NCI-H2196 treated with DMSO at 0.1 percent for 48 hours (cell line): Measurements from ENCODE around the gene NEUROD2.

Source experiments
- DNase-seq: peaks from one replicate; lab custom pipeline; 2025; ENCODE audit not compliant: unreplicated experiment; lab: John Stamatoyannopoulos, UW

The NEUROD2 gene

DNA sequence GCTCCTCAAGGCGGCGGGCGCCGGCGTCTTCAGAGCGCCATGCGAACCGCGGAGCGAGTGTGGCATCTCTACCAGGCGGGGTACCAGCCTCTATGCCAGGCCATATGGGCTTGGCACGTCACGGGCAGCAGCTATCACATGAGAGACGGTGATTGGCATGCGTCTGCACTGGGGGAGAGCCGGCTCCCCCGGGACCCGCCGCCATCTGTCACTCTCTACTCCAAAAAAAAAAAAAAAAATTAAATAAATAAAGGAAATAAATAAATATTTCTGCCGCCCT, at the start of gene NEUROD2:
Gene NEUROD2, minus strand, starts transcription at position 70 of the 280 bp plus-strand sequence. CDS start 1,321 bp downstream, outside the sequence.
- no peak for DNase-seq

DNA sequence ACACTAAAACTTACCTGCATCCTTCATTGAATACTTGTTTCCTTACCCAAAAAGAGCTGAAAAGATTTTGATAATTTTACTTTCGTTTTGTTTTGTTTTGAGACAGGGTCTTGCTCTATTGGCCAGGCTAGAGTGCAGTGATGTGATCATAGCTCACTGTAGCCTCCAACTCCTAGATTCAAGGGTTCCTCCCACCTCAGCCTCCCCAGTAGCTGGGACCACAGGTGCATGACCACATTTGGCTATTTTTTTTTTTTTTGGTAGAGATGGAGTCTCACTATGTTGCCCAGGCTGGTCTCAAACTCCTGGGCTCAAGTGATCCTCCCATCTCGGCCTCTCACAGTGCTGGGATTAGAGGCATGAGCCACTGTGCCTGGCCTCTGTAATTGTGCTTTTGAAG, 47.4 kb upstream of the NEUROD2 start:
- no peak for DNase-seq

DNA sequence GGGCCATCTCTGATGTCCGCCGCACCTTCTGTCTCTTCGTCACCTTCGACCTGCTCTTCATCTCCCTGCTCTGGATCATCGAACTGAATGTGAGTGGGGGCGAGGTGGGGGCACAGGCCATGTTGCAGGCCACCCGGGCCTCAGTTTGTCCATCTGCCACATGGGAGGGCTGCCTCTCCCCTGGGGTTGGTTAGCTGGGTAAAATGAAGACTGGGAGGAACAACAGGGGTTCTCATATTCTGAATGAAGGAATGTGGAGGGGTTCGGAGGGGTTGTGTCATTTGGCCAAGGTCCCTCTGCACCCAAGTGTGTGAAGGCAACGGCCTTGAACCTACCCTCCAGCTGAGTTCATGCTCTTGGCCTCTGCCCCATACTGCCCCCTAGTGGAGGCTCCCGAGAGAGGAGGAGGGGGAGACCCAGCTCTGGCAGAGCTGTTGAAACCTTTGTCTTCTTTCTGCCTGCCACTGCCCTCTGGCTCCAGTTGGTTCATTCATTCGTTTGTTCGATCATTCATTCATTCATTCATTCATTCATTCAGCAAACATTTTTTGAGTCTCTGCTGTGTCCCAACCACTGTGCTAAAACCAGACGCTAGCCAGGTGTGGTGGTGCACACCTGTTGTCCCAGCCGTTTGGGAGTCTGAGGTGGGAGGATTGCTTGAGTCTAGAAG, 46.1 kb upstream of the NEUROD2 start:
- DNase-seq: no peak

DNA sequence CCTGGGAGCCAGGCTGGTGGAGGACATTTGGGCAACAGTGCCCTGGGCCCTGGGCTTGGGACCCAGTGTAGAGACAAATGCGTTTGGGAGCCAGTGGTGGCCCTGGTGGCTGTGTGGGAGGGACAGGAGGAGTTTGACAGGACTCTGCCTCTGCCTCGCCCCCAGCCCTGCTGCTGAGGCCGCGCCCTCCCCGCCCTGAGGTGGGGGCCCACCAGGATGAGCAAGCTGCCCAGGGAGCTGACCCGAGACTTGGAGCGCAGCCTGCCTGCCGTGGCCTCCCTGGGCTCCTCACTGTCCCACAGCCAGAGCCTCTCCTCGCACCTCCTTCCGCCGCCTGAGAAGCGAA, 45.6 kb upstream of the NEUROD2 start:
- no peak for DNase-seq

DNA sequence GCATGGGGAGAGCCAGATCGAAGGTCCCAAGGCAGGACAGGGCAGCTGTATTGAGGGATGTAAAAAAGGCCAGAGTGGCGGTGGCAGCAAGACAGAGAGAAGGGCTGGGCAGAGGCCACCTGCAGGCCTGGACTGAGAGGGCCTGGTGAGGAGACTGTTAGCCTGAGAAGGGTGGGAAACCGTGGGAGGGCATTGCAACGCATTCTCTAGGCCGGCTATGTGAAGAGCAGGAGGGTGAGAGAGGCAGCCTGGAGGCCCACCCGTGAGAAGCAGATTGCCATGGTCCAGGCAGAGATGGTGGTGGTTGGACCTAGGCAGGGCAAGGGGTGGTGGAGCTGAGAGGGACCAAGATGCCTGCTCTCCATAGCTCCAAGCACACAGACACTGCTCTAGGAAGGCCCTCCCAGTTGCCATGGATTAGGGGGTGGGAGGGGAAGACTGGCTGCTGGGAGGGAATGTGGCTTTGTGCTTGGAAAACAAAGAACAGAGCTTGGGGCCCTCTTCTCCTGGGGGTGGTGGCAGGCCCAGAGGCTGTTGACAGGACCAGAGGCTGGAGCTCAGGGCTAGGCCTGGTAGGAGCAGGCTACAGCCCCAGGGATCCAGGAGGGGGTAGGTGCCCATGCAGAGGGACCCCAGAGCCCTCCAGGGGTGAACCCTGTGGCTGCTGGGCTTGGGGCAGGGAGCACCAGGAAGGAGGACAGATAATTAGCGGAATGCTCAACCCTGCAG, 45.0 kb upstream of the NEUROD2 start:
- no peak for DNase-seq

DNA sequence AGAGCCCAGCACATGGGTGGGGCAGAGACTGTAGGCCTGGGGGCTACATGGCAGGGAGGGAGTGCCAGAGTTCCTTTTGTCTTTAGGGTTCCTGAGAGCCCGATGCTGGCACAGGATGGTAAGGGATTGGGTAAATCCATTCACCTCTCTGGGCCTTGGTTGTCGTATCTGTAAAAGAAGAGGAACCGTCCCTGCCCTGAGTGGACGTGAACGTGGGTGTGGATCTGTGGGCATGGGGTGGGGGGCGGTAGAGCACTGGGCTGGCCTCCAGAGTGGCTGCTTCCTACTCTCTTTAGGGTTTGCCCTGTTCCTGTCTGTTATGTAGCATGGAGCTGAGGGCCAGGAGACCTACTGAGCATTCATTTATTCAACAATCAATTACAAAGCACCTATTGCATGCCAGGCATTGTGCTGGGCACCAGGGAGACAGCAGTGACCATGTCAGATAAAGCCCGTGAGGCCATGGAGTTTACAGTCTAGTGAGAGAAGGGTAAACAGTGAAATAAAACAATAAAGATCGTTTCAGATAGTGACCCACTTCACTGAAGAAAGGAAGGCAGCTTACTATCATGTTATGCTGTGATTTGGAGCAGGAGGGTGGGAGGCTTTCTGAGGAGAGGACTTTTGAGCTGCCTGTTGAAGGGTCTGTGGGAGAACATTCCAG, 44.3 kb upstream of the NEUROD2 start:
- DNase-seq: no peak

DNA sequence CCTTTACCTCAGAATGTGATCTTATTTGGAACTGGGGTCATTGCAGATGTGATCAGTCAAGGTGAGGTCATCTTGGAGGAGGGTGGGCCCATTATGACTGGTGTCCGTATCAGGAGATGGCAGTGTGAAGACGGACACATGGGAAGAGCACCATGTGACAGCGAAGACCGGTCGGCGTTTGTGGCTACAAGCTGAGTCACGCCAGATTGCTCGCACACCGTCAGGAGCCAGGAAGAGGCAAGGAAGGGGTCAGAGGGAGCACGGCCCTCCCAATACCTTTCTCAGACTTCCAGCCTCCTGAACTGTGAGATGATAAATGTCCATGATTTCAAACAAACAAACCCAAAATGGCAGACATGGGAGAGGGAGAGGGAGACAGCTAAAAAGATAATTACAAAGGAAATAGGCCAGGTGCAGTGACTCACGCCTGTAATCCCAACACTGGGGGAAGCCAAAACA, 42.4 kb upstream of the NEUROD2 start:
- DNase-seq: no peak

DNA sequence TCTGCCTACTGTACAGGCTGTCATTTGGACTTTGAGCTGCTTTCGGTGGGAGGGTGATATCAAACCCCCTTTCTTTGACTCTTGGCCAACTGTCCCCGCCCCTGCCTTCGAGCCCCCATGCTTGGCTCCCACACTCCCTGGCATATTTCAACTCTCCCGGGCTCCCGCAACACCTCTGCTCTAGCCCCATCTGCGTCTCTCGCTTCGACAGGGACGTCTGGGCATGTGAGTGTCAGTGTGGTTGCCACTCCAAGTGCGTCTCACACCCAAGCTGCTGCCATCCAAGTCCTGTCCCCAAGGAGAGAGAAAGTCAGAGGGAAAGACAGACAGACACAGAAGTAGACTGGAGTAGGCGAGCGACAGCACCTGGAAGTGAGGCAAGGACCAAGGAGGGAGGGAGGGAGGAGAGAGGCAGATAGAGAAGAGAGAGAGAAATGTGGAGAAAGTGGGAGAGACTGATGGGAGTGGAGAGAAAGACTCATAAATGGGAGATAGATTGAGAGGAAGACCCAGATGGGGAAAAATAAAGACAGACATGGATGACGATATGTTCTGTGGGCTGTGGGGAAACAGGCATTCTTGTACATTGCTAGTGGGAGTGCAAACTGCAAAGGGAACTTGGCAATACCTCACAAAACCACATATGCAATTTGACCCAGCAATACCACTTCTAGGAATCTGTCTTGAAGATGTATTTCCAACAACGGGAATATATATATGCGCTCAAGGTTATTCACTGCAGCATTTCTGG, 41.1 kb upstream of the NEUROD2 start:
- DNase-seq: no peak

DNA sequence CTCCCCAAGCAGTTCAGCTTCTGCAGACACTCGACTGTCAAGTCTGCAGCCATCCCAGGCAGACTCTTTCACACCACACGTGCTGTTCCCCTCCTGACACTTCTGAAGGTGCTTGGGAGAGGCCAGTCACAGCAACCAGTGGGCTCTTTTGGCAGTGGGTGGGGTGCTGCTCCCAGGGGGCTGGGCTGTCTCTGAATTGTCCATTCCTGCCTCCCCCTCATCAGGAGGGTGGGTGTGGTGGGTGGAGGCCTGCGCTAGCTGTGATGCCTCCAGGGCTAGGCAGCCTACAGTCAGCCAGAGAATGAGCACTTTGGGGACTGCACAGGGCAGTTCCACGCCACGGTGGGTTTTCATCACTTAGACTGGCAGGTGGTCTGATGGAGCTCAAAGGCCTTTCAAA, 39.5 kb upstream of the NEUROD2 start:
- no peak for DNase-seq

DNA sequence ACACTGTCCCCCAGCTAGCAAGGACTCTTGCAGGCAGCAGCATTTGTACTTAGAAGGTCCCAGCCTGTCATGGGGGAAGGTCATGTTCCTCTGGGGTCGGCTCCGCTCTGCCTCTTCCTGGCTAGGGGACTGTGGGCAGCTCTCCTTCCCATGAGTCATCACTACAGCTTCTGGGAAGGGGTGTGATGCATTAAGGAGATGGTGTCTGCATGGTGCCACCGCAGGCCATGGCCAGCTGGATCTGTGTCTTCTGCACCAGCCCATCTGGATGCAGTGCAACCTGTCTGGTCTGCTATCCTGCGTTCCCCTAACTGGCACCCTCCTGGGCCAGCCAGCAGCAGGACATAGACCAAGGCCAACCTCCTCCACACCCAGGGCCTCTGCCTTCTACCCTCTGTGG, 35.6 kb upstream of the NEUROD2 start:
- no peak for DNase-seq

DNA sequence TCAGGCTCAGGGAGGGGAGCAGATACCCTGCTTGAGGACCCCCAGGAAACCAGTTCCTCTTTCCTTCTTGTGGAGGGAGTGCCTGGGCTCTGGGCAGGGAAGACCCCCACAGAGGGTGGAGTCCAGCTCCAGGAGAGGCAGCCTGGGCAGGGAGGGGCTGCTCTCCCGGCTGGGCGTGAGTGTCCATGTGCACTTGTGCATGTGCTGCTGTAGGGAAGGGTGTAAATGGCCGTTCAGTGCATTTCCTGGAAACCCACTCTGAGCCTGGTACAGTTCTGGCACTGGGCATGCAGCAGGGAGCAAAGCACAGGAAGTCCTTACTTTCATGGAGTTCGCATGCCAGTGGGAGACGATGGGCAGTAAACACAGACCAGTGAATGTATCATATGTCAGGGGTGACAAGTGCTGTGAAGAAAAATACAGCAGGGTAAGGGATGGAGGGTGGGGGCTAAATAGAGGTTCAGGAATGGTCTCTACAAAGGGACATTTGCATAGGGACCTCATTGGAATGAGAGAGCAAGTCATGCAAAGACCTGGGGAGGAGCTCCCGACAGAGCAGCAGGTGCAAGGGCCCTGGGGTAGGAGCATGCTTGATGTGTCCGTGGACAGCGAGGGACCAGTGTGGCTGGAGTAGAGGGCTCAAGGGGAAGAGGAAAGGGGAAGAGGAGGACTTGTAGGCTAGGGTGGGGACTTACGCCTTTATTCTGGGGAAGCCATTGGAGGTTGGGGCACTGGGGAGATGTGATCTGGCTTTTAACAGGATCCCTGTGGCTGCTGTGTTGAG, 34.8 kb upstream of the NEUROD2 start:
- DNase-seq: no peak

DNA sequence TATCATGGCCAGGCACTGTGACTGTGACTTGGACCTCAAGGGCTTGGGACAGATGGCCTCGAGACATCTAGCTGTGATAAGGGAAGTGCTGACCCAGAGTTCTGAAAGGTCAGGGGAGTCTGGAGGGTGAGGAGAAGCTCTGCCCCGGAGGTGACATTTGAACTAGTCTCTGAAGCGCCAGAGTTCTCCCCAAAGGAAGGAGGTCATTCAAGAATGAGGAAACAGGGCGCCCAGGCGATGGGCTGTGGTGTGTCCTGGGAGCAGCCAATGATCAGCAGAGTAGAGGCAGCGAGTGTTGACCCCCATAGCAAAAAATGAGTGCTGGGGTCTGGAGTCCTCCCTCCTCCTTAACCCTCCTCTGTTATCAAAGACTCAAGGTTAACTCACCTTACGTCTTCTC, 34.2 kb upstream of the NEUROD2 start:
- DNase-seq: no peak

DNA sequence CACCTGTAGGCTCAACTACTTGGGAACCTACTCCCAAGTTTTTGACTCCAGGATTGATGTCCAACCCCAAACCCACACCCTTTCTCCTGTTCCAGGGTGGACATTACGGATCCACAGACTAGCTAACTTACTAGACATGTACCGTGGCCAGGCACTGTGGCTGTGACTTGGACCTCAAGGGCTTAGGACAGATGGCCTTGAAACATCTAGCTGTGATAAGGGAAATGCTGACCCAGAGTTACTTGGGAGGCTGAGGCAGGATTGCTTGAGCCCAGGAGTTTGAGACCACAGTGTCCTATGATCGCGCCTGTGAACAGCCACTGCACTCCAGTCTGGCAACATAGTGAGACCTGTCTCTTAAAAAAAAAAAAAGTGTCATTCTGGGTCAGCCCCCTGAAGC, 33.4 kb upstream of the NEUROD2 start:
- DNase-seq: no peak

DNA sequence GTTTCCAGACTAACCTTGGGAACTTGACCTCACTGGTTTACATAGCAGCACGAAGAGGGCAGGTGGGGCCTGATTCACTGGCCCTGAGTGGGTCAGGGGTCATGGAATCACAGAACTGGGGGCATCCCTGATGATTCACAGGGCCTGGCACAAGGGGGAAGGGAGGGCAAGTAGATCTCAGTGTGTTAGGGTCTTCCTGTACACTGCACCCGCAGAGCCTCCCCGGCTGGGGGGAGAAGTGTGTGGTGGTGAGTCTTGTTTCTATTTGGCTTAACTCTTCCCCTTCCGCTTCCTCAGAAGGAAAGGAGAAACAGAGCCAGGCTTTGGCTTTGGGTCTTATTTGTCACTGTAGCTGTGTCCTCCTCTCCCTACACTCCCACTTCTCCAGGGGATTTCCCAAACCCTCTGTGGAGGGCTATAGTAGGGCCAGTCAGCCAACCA, 32.9 kb upstream of the NEUROD2 start:
- DNase-seq: no peak

DNA sequence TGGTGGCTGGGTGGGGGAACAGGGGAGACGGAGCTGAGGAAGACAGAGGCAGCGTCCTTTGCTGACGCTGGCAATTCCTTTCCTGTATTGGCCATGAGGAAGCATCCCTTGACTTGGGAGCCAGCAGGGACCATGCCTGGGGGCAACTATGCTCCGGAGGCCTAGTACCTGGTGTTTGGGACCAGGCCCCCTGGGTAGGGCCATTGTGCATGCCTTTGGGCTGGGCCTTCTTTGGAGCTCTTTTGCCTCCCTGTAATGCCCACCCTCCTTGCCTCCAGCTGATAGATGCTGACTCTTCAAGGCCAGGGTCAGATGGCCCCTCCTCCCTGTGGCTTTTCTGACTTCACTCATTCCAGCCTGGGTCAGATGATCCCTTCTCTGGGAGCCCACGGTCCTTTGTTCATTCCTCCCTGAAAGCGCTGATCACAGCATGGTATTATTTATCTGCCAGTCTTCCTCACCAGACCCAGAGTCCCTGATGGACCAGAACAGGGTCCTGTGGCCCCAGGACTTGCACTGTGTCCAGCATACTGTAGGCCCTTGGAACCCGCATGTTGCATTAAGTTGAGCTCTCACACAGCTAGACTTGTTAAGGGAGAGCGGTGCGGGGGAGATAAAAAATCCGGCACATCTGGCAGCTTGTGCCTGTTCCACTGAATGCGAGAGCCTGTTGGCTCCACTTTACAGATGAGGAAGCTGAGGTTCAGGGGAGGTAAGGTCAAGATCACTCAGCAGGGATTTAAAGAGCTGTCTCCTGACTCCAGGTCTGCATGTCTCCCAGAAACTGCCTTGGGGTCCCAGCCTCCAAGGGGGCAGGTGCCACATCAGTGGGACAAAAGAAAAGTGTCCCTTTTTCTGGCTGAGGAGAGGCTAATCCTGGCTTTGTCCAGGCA, 32.1 kb upstream of the NEUROD2 start:
- no peak for DNase-seq

DNA sequence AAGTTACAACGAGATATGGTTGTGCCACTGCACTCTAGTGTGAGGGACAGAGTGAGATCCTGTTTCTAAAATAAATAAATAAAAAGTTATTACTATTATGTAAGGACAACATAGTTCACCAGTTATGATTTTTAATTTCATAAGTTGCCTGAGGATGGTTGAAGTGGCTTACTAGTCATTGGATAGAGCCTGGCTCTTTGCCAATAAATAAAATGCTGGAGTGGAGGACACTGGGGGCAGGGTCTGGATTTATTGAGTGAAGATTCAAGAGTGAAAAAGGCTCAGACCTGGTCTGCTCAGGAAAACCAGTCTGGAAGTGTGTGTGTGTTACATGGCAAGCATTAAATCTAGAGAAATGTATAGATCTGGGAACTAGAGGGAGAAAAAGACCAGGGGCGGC, 31.3 kb upstream of the NEUROD2 start:
- DNase-seq: no peak

DNA sequence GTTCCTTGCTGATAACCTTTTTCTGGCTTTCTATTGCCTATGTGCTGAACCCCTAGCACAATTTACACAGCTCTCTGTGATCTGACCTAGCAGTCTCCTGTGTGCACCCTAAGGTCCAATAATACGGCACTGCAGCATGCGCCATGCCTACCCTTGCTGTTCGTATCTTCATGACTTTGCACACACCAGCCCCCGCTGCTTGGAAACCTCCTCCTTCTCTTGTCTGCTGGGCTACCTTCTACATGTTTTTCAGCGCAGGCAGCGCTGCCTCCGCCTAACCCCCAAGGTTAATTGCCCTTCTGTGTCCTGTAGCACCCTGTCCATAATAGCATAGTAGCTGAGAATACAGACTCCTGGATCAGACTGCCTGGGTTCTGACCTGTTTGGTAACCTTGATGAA, 30.6 kb upstream of the NEUROD2 start:
- no peak for DNase-seq

DNA sequence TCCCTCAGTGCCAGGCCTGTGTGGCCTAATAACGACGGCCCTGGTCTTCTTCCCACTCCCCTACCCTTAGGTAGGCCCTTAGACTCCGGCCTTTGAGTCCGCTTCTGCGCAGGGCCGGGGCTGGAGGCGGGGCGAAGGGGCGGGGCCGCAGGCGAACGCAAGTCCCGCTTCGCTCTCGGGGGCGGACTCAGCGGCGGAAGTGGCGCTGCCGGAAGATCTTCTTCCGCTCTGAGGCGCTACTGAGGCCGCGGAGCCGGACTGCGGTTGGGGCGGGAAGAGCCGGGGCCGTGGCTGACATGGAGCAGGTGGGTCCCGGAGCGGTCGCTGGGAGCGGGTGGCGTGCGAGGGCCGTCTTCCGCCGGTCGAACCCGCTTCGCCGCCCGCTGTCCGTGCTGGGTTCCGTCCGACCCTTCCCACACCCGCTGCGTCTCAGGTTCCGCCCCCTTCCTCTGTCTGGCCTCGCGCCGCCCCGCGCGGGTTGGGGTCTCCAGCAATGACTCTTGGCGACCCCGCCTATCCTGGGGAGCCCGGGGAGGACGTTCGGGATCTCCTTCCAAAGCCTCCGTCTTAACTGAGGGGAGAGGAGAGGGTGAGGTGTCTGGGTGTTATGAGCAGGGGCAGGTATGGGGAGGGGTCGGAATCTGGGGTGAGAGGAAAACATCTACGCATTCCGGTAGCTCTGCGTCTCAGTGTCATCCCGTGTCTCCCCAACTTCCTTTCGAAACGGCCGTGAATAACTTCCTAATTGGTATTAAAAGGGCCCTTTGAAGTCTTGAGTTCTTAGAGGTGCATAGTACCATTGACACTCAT, 29.4 kb upstream of the NEUROD2 start, which contains the start of gene STARD3:
Gene STARD3, plus strand, starts transcription at position 218 of the 810 bp plus-strand sequence. CDS start 16,388 bp downstream, outside the sequence.
- DNase-seq: peak; percentile 29

DNA sequence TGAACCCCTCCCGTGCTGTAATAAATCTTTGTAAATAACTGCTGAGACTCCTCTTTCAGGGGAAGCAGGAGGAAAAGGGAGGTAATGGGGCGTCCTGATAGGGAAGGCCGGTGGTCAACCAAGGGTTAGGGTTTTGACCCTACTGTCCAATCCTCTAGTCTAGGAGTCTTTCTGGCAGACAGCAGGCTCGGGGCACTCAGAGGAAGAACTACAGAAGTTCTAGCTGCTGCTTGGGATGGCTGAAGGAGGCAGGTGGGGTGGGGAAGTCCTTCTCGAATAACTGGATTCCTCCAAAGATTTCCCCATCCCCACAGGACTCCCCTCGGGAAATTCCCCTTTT, 28.8 kb upstream of the NEUROD2 start:
- no peak for DNase-seq
